Fibroblast of the aortic adventitia (primary cell): ENCODE measurements around the gene RASSF10. TPM values are rescaled to one million over a fixed set of nuclear protein-coding genes. Genes with fewer than 3 reads are reported as not detected.

ENCODE experiments used
- DNase-seq: peaks from one replicate; pipeline ENCODE4 v3.0.0-alpha.2; 2010; ENCODE audit warnings: low read depth
- H3K4me3 ChIP-seq: 2 replicates; pipeline ENCODE4 v1.5.1; 2011; ENCODE audit warnings: low read depth, mild to moderate bottlenecking, control low read depth, low read length, moderate library complexity
- total RNA-seq: library from RNA; depleted of rRNA; stranded (reverse); fragments of >200 nt; gene quantifications from 2 replicates; pipeline ENCODE4 v1.2.3, GENCODE V29; 2012; ENCODE audit warnings: low replicate concordance
- TF ChIP-seq, protein P1 (sequence below): IDR thresholded peaks from 2 replicates; pipeline ENCODE4 v1.5.1; 2011; ENCODE audit warnings: mild to moderate bottlenecking, low read length, control low read depth, inconsistent platforms; ENCODE audit not compliant: insufficient read depth

The RASSF10 gene
- total RNA-seq, 1 donor, result not detected

DNA sequence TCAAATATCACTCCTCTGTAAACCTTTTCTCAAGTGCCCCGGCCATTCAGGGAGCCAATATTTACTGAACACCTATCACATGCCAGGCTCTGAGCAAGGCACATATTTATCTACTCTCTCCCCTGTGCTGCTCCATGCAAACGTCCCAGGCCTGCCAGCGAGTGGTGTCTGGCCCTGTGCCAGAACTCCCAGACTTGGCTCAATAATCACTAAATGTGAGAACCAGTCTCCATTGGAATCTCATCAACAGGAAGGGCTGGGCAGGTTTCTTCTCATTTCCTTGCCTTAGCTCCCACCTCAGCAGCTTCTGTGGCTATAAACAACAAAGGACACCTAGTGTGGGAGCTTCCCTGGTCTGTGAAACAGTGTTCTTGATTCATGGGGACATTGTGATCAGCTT, 21.7 kb downstream of the RASSF10 start:
- H3K4me3 ChIP-seq, result no peak overlapping the region
- no peak for DNase-seq
- TF ChIP-seq, protein P1, sequence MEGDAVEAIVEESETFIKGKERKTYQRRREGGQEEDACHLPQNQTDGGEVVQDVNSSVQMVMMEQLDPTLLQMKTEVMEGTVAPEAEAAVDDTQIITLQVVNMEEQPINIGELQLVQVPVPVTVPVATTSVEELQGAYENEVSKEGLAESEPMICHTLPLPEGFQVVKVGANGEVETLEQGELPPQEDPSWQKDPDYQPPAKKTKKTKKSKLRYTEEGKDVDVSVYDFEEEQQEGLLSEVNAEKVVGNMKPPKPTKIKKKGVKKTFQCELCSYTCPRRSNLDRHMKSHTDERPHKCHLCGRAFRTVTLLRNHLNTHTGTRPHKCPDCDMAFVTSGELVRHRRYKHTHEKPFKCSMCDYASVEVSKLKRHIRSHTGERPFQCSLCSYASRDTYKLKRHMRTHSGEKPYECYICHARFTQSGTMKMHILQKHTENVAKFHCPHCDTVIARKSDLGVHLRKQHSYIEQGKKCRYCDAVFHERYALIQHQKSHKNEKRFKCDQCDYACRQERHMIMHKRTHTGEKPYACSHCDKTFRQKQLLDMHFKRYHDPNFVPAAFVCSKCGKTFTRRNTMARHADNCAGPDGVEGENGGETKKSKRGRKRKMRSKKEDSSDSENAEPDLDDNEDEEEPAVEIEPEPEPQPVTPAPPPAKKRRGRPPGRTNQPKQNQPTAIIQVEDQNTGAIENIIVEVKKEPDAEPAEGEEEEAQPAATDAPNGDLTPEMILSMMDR, result no peak

GRCh38 chr11:13031349-13031748, 22.2 kb downstream of the RASSF10 start:
- TF ChIP-seq, protein P1, result no peak
- no peak for DNase-seq
- H3K4me3 ChIP-seq, result no peak overlapping the region

DNA sequence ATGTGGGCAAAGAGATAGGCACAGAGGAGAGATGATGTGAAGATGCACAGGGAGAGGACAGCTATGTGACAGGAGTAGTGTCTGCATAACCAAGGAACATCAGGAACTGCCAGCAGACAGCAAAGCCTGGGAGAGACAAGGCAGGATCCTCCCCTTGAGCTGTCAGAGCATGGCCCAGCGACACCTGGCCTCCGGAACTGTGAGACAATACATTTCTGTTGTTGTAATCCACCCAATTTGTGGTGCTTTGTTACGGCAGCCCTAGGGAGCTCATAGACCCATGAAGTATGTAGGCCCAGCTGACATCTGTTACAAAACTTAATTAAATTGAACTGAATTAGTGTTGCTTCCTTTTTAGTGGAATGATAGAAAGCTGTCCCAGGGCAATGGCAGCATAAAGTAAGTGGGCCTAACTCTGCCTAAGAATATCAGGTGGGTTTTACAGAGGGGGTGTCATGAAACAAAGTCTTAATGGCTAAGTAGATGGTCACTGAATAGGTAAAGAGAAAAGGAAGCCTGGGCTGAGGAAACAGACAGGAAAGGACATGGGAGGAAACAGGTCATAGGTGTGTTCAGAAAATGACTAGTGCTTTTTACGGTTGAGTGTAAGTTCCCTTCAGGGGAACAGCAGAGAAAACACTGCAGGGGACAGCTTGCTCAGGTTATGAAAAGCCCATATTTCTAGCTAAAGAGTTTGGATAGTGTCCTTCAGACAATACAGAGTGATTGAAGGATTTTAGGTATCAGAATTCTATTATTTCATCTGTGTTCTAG, 24.8 kb downstream of the RASSF10 start:
- DNase-seq, result no peak
- H3K4me3 ChIP-seq, result no peak overlapping the region
- TF ChIP-seq, protein P1, result no peak

- H3K4me3 ChIP-seq, result no peak overlapping the region
- DNase-seq, result no peak
- TF ChIP-seq, protein P1, result no peak
These were observed 26.6 kb downstream of the RASSF10 start for GRCh38 chr11:13035711-13036110.

- TF ChIP-seq, protein P1, result no peak
- H3K4me3 ChIP-seq, result no peak overlapping the region
- no peak for DNase-seq
These were observed 27.1 kb downstream of the RASSF10 start for GRCh38 chr11:13036235-13036634.

GRCh38 chr11:13038366-13038765, 29.2 kb downstream of the RASSF10 start:
- DNase-seq, result no peak
- TF ChIP-seq, protein P1, result no peak
- H3K4me3 ChIP-seq, result no peak overlapping the region

- TF ChIP-seq, protein P1, result no peak
- no peak overlapping the region for H3K4me3 ChIP-seq
- no peak for DNase-seq
These were observed 30.0 kb downstream of the RASSF10 start for GRCh38 chr11:13039126-13039525.
